ENCODE results near the gene FAM171A2.
"Not testable (repeated sequence)": the region's sequence is repeated elsewhere in the genome, so short reads cannot be mapped to it uniquely, and the experiment has no call there.

FAM171A2 gene

GRCh38 chr17:44360144-44360533 is 3.5 kb downstream of the FAM171A2 start:
- no peak for DNase-seq

GRCh38 chr17:44359458-44360143 is 4.1 kb downstream of the FAM171A2 start:
- no peak for DNase-seq

DNA sequence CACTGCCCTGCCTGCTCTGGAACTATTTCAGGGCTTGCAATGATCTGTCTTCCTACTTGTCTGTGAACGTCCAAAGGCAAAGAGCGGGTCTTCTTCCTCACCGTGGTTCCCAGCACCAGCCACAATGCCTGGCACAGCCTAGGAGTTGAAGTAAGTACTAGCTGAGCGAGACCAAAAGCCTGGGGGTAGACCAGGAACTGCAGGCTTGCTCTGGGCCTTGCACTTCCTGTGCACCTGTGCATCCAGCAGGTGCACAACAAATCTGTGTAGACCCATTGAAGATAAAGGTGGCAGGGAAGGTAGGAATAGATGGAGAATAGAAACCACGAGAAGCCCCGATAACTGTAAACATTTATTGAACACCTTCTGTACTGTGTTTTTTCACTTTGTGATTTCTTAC is 4.6 kb downstream of the FAM171A2 start:
- no peak for DNase-seq

DNA sequence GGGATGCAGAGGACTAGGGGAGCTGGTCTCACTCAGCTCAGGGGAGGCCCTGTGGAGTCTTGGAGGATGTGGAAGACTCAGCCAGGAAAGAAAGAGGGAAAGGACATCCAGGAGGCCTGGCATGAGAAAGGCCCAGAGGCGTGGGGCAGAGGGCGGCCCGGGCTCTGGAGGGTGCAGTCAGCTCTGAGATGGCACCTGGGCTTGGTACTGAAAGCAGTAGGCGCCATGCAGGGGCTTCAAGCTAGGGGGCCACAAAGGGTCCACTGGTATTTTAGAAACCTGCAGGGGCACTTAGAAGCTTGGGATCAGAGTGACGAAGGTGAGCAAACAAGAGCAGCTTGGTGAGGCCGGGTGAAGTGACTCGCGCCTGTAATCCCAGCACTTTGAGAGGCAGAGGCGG is 5.6 kb downstream of the FAM171A2 start:
- DNase-seq = no peak

GRCh38 chr17:44356241-44356640 is 7.4 kb downstream of the FAM171A2 start:
- no peak for DNase-seq

GRCh38 chr17:44355642-44356099 is 8.0 kb downstream of the FAM171A2 start:
- no peak for DNase-seq

- DNase-seq = no peak
Measured at GRCh38 chr17:44354582-44355561, 8.8 kb downstream of the FAM171A2 start.

GRCh38 chr17:44353672-44354331 is 9.9 kb downstream of the FAM171A2 start:
- no peak for DNase-seq

- no peak for DNase-seq
Measured at GRCh38 chr17:44352828-44353671, 10.6 kb downstream of the FAM171A2 start.

DNA sequence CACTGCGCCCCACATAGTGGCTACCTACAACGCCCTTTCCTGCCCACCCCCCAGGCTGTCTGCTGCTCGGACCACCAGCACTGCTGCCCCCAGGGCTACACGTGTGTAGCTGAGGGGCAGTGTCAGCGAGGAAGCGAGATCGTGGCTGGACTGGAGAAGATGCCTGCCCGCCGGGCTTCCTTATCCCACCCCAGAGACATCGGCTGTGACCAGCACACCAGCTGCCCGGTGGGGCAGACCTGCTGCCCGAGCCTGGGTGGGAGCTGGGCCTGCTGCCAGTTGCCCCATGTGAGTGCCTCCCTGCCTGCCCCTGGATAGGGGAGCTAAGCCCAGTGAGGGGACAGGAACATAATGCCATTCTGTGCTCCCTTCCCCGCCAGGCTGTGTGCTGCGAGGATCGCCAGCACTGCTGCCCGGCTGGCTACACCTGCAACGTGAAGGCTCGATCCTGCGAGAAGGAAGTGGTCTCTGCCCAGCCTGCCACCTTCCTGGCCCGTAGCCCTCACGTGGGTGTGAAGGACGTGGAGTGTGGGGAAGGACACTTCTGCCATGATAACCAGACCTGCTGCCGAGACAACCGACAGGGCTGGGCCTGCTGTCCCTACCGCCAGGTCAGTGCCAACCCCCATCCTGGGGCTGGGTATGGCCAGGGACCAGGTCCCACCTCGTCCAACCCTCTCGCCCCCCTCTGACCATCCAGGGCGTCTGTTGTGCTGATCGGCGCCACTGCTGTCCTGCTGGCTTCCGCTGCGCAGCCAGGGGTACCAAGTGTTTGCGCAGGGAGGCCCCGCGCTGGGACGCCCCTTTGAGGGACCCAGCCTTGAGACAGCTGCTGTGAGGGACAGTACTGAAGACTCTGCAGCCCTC is 11.5 kb downstream of the FAM171A2 start:
- no peak for DNase-seq

- DNase-seq = no peak
Measured at GRCh38 chr17:44351464-44351863, 12.2 kb downstream of the FAM171A2 start.

DNA sequence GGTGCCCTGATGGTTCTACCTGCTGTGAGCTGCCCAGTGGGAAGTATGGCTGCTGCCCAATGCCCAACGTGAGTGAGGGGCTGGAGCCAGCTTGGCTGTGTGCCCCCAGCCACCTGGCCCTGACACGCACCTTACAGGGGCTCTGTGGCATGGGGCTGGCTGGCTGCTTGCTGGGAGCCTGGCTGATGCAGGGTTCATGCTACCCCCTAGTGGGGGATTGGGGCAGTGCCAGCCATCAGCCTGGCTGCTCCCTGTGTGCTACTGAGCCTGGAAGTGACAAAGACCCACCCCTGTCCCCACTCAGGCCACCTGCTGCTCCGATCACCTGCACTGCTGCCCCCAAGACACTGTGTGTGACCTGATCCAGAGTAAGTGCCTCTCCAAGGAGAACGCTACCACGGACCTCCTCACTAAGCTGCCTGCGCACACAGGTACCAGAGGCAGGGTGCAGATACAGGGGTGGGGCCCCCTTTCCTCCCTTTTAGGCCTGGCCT is 12.9 kb downstream of the FAM171A2 start:
- DNase-seq = peak in 1 of 2 experiments; percentile 72

- DNase-seq = no peak
Measured at GRCh38 chr17:44349553-44350070, 14.0 kb downstream of the FAM171A2 start.

DNA sequence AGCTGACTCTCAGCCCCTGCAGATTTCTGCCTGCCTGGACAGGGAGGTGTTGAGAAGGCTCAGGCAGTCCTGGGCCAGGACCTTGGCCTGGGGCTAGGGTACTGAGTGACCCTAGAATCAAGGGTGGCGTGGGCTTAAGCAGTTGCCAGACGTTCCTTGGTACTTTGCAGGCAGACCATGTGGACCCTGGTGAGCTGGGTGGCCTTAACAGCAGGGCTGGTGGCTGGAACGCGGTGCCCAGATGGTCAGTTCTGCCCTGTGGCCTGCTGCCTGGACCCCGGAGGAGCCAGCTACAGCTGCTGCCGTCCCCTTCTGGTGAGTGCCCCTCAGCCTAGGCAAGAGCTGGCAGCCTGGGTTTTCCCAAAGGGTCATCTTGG is 14.7 kb downstream of the FAM171A2 start:
- DNase-seq = no peak

DNA sequence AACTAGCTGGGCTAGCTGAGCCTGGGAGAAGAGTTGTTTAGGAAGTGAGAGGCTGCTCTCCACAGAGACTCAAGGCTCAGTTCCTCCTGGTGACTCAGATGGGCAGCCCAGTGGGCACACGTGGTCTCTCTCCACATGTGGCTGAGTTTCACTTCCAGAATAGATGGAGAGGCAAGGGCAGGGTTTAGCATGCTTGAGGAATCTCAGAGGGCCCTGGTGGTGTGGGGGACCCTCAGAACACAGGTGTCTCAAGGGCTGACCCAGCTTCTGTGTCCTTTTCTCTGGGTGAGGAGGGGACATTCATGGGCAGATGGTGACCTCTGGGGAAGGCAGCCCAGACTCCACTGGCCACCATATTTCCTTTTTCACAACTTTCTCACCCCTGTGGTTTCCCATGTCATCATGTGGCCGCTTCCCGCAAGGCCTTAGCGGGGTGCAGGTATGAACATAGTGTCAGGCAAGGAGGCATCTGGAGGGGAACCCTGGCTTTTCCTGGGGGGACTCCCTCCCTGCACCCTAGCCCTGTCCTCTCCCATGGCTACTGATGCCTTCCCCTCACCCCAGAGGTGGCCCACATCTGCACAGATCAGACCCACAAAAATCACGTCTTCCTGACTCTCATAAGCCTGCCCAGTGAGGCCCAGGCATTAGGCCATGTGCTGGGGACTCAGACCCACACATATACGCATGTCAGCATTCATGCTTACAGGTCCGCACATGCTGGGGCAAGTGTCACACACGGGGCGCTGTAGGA is 15.2 kb downstream of the FAM171A2 start:
- DNase-seq = no peak

DNA sequence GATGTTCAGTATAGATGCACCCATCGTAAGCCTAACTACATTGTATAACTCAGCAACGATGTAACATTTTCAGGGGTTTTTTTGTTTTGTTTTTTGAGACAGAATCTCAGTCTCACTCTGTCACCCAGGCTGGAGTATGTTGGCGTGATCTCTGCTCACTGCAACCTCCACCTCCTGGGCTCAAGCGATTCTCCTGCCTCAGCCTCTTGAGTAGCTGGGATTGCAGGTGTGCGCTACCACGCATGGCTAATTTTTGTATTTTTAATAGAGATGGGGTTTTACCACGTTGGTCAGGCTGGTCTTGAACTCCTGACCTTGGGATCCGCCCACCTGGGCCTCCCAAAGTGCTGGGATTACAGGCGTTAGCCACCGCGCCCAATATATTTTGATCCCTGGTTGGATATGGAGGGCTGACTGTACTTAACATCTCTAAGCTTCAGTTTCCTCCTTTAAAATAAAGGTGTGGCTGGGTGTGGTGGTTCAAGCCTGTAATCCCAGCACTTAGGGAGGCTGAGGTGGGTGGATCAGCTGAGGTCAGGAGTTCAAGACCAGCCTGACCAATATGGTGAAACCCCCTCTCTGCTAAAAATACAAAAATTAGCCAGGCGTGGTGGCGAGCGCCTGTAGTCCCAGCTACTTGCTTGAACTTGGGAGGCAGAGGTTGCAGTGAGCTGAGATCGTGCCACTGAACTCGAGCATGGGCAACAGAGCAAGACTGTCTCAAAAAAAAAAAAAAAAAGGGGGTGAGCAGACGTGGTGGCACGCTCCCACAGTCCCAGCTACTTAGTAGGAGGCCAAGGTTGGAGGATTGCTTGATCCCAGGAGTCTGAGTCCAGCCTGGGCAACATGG is 16.2 kb downstream of the FAM171A2 start:
- DNase-seq = not testable (repeated sequence)

DNA sequence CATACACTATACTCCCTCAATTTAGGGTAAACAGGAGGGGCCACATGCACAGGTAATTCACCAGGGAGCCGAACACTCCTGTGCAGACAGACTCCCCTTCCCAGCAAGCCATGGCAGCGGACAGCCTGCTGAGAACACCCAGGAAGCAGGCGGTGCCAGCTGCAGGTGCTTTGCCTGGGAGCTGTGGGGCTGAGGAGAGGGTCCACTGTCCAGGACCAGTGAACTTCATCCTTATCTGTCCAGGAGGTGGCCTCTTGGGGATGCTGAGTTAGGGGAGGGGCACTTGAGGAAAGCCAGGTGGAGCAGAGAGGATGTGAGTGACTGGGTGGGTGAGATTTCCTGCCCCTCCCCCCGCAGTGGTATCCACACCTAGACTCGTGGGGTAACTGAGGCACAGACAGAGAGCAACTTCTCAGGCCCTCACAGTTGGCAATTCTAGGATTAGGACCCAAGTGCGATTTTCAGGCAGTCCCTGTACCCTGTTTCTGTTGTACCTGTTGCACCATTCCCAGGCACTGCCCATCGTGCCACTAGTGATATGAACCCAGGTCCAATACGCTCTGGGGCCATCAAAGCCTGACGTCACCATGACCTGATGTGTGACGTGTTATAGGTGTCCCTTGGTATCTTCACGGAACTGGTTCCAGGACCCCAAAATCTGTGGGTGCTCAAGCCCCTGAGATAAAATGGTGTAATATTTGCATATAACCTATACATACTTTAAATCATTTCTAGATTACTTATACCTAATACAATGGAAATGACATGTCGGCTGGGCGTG is 17.4 kb downstream of the FAM171A2 start:
- no peak for DNase-seq

- DNase-seq = peak in 1 of 2 experiments; percentile 43
Measured at GRCh38 chr17:44345454-44346026, 18.1 kb downstream of the FAM171A2 start.
